IMR-90 (cell line): ENCODE results near the gene ABCA4. TPM values are rescaled to one million over a fixed set of nuclear protein-coding genes. Genes with fewer than 3 reads are reported as not detected.

ENCODE experiments used
- ATAC-seq: fragments of 200-7000 bp; cut with Tn5 transposase; 2 replicates; pipeline ENCODE4 v1.9.1; 2020; ENCODE audit warnings: low read depth, mild to moderate bottlenecking, moderate library complexity
- BruUV-seq: library from RNA; stranded (reverse); fragments of 400-500 nt; replicated peaks from 2 replicates; lab custom pipeline; 2021; lab: Mats Ljungman, UMichigan
- CTCF ChIA-PET: fragments of 300-600 bp; formaldehyde crosslinking; extraction: SDS; loops from one replicate; lab custom pipeline; 2021; ENCODE audit warnings: antibody characterized with exemption; lab: Yijun Ruan, JAX
- POLR2A ChIA-PET: fragments of 300-600 bp; sonication (Branson Sonifier 250); formaldehyde crosslinking; loops from one replicate; lab custom pipeline; 2022; ENCODE audit warnings: antibody characterized with exemption; ENCODE audit not compliant: unreplicated experiment; lab: Charles Lee
- DNase-seq: peaks from one replicate; pipeline ENCODE4 v3.0.0; 2013
- H2AFZ ChIP-seq: replicated peaks from 2 replicates; pipeline ENCODE3; 2013; ENCODE audit warnings: low read length, mild to moderate bottlenecking; ENCODE audit not compliant: poor library complexity
- H2AK5ac ChIP-seq: 2 replicates; pipeline ENCODE4 v1.6.1; 2013; ENCODE audit warnings: low read depth, low read length, inconsistent platforms
- H2AK9ac ChIP-seq: replicated peaks from 2 replicates; pipeline ENCODE3; 2013; ENCODE audit warnings: mild to moderate bottlenecking, low read depth, low read length, moderate library complexity; ENCODE audit not compliant: poor library complexity
- H2BK120ac ChIP-seq: 2 replicates; pipeline ENCODE4 v1.6.1; 2013; ENCODE audit warnings: low read depth, low read length, inconsistent platforms
- H2BK15ac ChIP-seq: 3 replicates; pipeline ENCODE4 v1.6.1; 2013; ENCODE audit warnings: low read depth, low read length, inconsistent platforms
- H2BK20ac ChIP-seq: 2 replicates; pipeline ENCODE4 v1.6.1; 2013; ENCODE audit warnings: low read depth, mild to moderate bottlenecking, inconsistent platforms, low read length, moderate library complexity
- H2BK5ac ChIP-seq: 2 replicates; pipeline ENCODE4 v1.6.1; 2013; ENCODE audit warnings: mild to moderate bottlenecking, low read depth, low read length, inconsistent platforms; ENCODE audit not compliant: poor library complexity, severe bottlenecking
- H3K14ac ChIP-seq: replicated peaks from 2 replicates; pipeline ENCODE4 v1.6.1; 2013; ENCODE audit warnings: low read depth, low read length, inconsistent platforms
- H3K18ac ChIP-seq: 2 replicates; pipeline ENCODE4 v1.6.1; 2013; ENCODE audit warnings: low read depth, low read length, control low read depth
- H3K23ac ChIP-seq: 2 replicates; pipeline ENCODE4 v1.6.1; 2013; ENCODE audit warnings: low read depth, low read length, inconsistent platforms
- H3K27ac ChIP-seq: 2 replicates; pipeline ENCODE4 v1.5.1; 2013; ENCODE audit warnings: mild to moderate bottlenecking, control low read depth, low read length; ENCODE audit not compliant: insufficient read depth
- H3K27me3 ChIP-seq: 2 replicates; pipeline ENCODE4 v1.6.1; 2013; ENCODE audit warnings: low read length; ENCODE audit not compliant: control insufficient read depth, insufficient read depth
- H3K36me3 ChIP-seq: 2 replicates; pipeline ENCODE4 v1.6.1; 2013; ENCODE audit warnings: low read length, mixed read lengths; ENCODE audit not compliant: control insufficient read depth, insufficient read depth
- H3K4ac ChIP-seq: 2 replicates; pipeline ENCODE4 v1.6.1; 2013; ENCODE audit warnings: low read depth, low read length, inconsistent platforms
- H3K4me1 ChIP-seq: 2 replicates; pipeline ENCODE4 v1.6.1; 2013; ENCODE audit warnings: low read length, mixed read lengths; ENCODE audit not compliant: control insufficient read depth, insufficient read depth
- H3K4me2 ChIP-seq: 2 replicates; pipeline ENCODE4 v1.6.1; 2013; ENCODE audit warnings: low read depth, mild to moderate bottlenecking, control low read depth, low read length, moderate library complexity
- H3K4me3 ChIP-seq: 2 replicates; pipeline ENCODE4 v1.5.1; 2013; ENCODE audit warnings: low read depth, mild to moderate bottlenecking, control low read depth, low read length, moderate library complexity; ENCODE audit not compliant: insufficient read depth
- H3K56ac ChIP-seq: 2 replicates; pipeline ENCODE4 v1.6.1; 2013; ENCODE audit warnings: low read length, inconsistent platforms; ENCODE audit not compliant: insufficient read depth; ENCODE audit errors: extremely low read depth
- H3K79me1 ChIP-seq, 2 experiments: 2 replicates each; pipeline ENCODE4 v1.6.1; 2013; ENCODE audit warnings: low read length in 2 of 2, inconsistent platforms in 1 of 2, low read depth in 1 of 2
- H3K9ac ChIP-seq: 2 replicates; pipeline ENCODE4 v1.6.1; 2013; ENCODE audit warnings: low read depth, low read length, control low read depth
- H3K9me1 ChIP-seq: 2 replicates; pipeline ENCODE4 v1.6.1; 2013; ENCODE audit warnings: low read length, inconsistent platforms; ENCODE audit not compliant: insufficient read depth
- H3K9me3 ChIP-seq: 2 replicates; pipeline ENCODE4 v1.6.1; 2013; ENCODE audit warnings: low read length; ENCODE audit not compliant: control insufficient read depth, insufficient read depth
- H4K20me1 ChIP-seq: 2 replicates; pipeline ENCODE4 v1.6.1; 2013; ENCODE audit warnings: low read length, inconsistent platforms; ENCODE audit not compliant: insufficient read depth
- H4K5ac ChIP-seq: 2 replicates; pipeline ENCODE4 v1.6.1; 2013; ENCODE audit warnings: mild to moderate bottlenecking, low read depth, low read length, control low read depth
- H4K8ac ChIP-seq, 2 experiments: 2 replicates each; pipeline ENCODE4 v1.6.1; 2013; ENCODE audit warnings: low read depth in 2 of 2, low read length in 2 of 2, control low read depth in 1 of 2, inconsistent platforms in 1 of 2
- H4K91ac ChIP-seq: 2 replicates; pipeline ENCODE4 v1.6.1; 2013; ENCODE audit warnings: low read depth, low read length, inconsistent platforms; ENCODE audit not compliant: insufficient read depth
- CEBPB ChIP-seq: IDR thresholded peaks from 2 replicates; pipeline ENCODE4 v1.6.1; 2012; ENCODE audit warnings: low read depth, low read length, improper control_type of control experiment
- CHD1 ChIP-seq: IDR thresholded peaks from 2 replicates; pipeline ENCODE4 v1.6.1; 2012; ENCODE audit warnings: low read depth, low read length, improper control_type of control experiment
- ELK1 ChIP-seq: fragments of 150-350 bp; IDR thresholded peaks from 2 replicates; pipeline ENCODE4 v1.6.1; 2016; ENCODE audit warnings: low read depth, mild to moderate bottlenecking, low read length, moderate library complexity, borderline replicate concordance
- MAFK ChIP-seq: IDR thresholded peaks from 2 replicates; pipeline ENCODE4 v1.6.1; 2012; ENCODE audit warnings: low read depth, low read length, improper control_type of control experiment
- MAZ ChIP-seq: IDR thresholded peaks from 2 replicates; pipeline ENCODE4 v1.6.1; 2012; ENCODE audit warnings: low read depth, mild to moderate bottlenecking, low read length, improper control_type of control experiment, moderate library complexity, borderline replicate concordance
- MXI1 ChIP-seq: IDR thresholded peaks from 2 replicates; pipeline ENCODE4 v1.6.1; 2012; ENCODE audit warnings: low read depth, mild to moderate bottlenecking, low read length, moderate library complexity, borderline replicate concordance
- POLR2A ChIP-seq: IDR thresholded peaks from 2 replicates; pipeline ENCODE4 v1.6.1; 2012; ENCODE audit warnings: mild to moderate bottlenecking, low read depth, low read length
- RAD21 ChIP-seq: IDR thresholded peaks from 2 replicates; pipeline ENCODE4 v1.6.1; 2012; ENCODE audit warnings: low read length, improper control_type of control experiment
- RCOR1 ChIP-seq: IDR thresholded peaks from 2 replicates; pipeline ENCODE4 v1.6.1; 2012; ENCODE audit warnings: mild to moderate bottlenecking, low read length, improper control_type of control experiment; ENCODE audit not compliant: insufficient replicate concordance
- SMC3 ChIP-seq: fragments of 150-350 bp; IDR thresholded peaks from 2 replicates; pipeline ENCODE4 v1.6.1; 2016; ENCODE audit warnings: low read depth, mild to moderate bottlenecking, antibody characterized with exemption, low read length, moderate library complexity
- WGBS, 2 experiments: methylation state at CpG; one replicate each; pipeline versions ENCODE4 v1.1.5 to v1.1.7; 2013; ENCODE audit warnings: missing lambda C conversion rate in 2 of 2; ENCODE audit not compliant: insufficient read length in 1 of 2; ENCODE audit errors: extremely low coverage in 2 of 2; 5-methylcytosine and 5-hydroxymethylcytosine counted together
- dilution Hi-C: fragments of 300-500 bp; cut with HindIII; formaldehyde crosslinking; loops from one replicate; pipeline ENCODE4 v1.14.3; 2018; ENCODE audit warnings: low sequenced_read_pairs; ENCODE audit not compliant: unreplicated experiment
- in situ Hi-C: fragments of 300-500 bp; cut with MboI; formaldehyde crosslinking; loops from 3 replicates; pipeline ENCODE4 v1.14.3; 2019; ENCODE audit warnings: low sequenced_read_pairs, inconsistent platforms, mixed read lengths
- intact Hi-C: fragments of 100-400 bp; cut with micrococcal nuclease; formaldehyde crosslinking; loops from 2 replicates; pipeline ENCODE4 v1.10.0; 2022
- polyA plus RNA-seq, 3 experiments: library from polyadenylated mRNA; depleted of rRNA; stranded (reverse); fragments of >200 nt; gene quantifications; 2 replicates each; pipeline ENCODE4 v1.2.3, GENCODE V29; 2012; ENCODE audit warnings: low replicate concordance in 1 of 3
- total RNA-seq: library from RNA; depleted of rRNA; stranded (reverse); fragments of >200 nt; gene quantifications from 2 replicates; pipeline ENCODE4 v1.2.3, GENCODE V29; 2012
- TF ChIP-seq, protein P1 (sequence below): conservative IDR thresholded peaks from 2 replicates; pipeline ENCODE4 v1.5.1; 2012; ENCODE audit warnings: mild to moderate bottlenecking, low read depth, low read length, improper control_type of control experiment

Gene ABCA4
- total and polyA plus RNA-seq, 2 of the 4 experiments (the other 2 are of a cell fraction) = under 0.01 to 0.36 TPM

DNA sequence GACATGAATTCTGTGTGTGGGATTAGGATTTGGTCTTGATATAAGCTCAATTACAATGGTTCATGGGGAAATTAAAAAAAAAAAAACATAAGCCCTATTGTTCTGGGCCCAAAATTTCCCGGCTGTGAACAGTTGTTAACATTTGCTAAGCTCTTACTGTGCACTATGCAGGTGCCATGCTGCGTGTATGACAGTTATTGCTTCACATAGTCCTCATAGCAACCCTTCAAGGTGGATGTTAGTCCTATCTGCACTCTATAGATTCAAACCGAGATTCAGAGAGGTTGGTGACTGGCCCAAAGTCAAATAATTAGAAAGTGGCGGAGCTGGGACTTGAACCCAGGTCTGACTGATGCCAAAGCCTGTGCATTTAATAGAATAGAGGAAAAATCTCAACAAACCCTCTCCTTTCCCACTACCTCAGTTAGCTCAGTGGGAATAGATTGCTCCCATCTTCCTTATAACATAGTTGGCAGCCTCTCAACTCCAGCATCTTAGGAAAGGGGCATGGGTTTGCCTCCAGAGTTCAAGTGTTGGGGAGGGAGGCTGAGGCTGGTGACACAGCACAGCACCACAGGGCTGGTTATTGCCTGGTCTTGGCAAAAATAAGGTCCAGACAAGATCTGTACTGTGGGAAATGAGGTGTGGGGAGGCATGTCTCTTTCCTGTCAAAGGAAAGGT, 156.7 kb downstream of the ABCA4 start:
- Histone ChIP-seq H4K20me1 (no peaks in the 10 kb centered on the region), H3K9me3 (no peaks in the 10 kb centered on the region), H3K23ac (no peak overlapping the region), H3K18ac (peak overlapping the region; percentile 2; the same call in 1 of the 2 replicates), H4K91ac (no peak overlapping the region), H2BK120ac (peak overlapping the region; percentile 46), H3K56ac (no peak overlapping the region), H4K8ac (no peak overlapping the region; a peak in 1 of 4 replicates), H3K14ac (no peak overlapping the region; the same call in 1 of the 2 replicates), H3K27me3 (peaks cover 9% of the 10 kb centered on the region), H2BK15ac (no peak overlapping the region), H2AK9ac (no peak overlapping the region), H3K4me2 (no peak overlapping the region), H2AFZ (peak overlapping the region; percentile 28), H3K36me3 (no peaks in the 10 kb centered on the region), H3K9me1 (no peaks in the 10 kb centered on the region), H2AK5ac (no peak overlapping the region), H3K4ac (peak overlapping the region; percentile 43; the same call in 1 of the 2 replicates), H2BK5ac (no peak overlapping the region), H3K79me1 (no peaks in the 10 kb centered on the region), H4K5ac (no peak overlapping the region), H3K27ac (no peak overlapping the region), H2BK20ac (peak overlapping the region; percentile 74), H3K9ac (no peak overlapping the region), H3K4me3 (no peak overlapping the region), H3K4me1 (peaks cover 8% of the 10 kb centered on the region)
- intact Hi-C loops (no loop called here), in situ Hi-C loops (no loop called here), dilution Hi-C loops (no loop called here)
- TF ChIP-seq POLR2A (no peak), ELK1 (no peak), MAZ (no peak), MXI1 (no peak), RCOR1 (no peak), CHD1 (no peak), CEBPB (no peak), RAD21 (no peak), SMC3 (no peak), MAFK (no peak)
- TF ChIP-seq, protein P1, sequence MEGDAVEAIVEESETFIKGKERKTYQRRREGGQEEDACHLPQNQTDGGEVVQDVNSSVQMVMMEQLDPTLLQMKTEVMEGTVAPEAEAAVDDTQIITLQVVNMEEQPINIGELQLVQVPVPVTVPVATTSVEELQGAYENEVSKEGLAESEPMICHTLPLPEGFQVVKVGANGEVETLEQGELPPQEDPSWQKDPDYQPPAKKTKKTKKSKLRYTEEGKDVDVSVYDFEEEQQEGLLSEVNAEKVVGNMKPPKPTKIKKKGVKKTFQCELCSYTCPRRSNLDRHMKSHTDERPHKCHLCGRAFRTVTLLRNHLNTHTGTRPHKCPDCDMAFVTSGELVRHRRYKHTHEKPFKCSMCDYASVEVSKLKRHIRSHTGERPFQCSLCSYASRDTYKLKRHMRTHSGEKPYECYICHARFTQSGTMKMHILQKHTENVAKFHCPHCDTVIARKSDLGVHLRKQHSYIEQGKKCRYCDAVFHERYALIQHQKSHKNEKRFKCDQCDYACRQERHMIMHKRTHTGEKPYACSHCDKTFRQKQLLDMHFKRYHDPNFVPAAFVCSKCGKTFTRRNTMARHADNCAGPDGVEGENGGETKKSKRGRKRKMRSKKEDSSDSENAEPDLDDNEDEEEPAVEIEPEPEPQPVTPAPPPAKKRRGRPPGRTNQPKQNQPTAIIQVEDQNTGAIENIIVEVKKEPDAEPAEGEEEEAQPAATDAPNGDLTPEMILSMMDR = no peak
- WGBS, 2 experiments = 83% methylated on average over 1 of the region's 4 CpGs; no CpG with 5 or more reads in 1 of the 2 experiments
- ChIA-PET POLR2A (interaction anchor here (0.6 kb wide), 1 partner anchor 573 kb away, joined by 4 read pairs; no protein-coding TSS in a partner anchor), CTCF (interaction anchor here (1.3 kb wide), 1 partner anchor 17 kb away, joined by 4 read pairs; no protein-coding TSS in a partner anchor)
- DNase-seq (no peak), ATAC-seq (peak; percentile 13)
- BruUV-seq = no TSS peak
